Hepatocyte (in vitro differentiated cells): ENCODE results near the gene PHF14. TPM values are rescaled to one million over a fixed set of nuclear protein-coding genes. Genes with fewer than 3 reads are reported as not detected.

Experiments used
- DNase-seq: peaks from one replicate; pipeline ENCODE4 v3.0.0-alpha.2; 2016; ENCODE audit warnings: low spot score
- H2AFZ ChIP-seq: fragments of 200-600 bp; sonication (generic); 2 replicates; pipeline ENCODE4 v1.6.0; 2016; ENCODE audit warnings: antibody characterized with exemption, mild to moderate bottlenecking
- H3K27ac ChIP-seq: fragments of 200-600 bp; sonication (generic); 2 replicates; pipeline ENCODE4 v1.5.1; 2016; ENCODE audit warnings: mild to moderate bottlenecking
- H3K27me3 ChIP-seq: fragments of 200-600 bp; sonication (generic); 2 replicates; pipeline ENCODE4 v1.6.1; 2016
- H3K36me3 ChIP-seq: fragments of 200-600 bp; sonication (generic); replicated peaks from 2 replicates; pipeline ENCODE4 v1.5.1; 2016; ENCODE audit warnings: low read depth; ENCODE audit not compliant: insufficient read depth
- H3K4me1 ChIP-seq: fragments of 200-600 bp; sonication (generic); 2 replicates; pipeline ENCODE4 v1.5.1; 2016; ENCODE audit warnings: mild to moderate bottlenecking, moderate library complexity; ENCODE audit not compliant: insufficient read depth
- H3K4me2 ChIP-seq: fragments of 200-600 bp; sonication (generic); 2 replicates; pipeline ENCODE4 v1.6.0; 2016
- H3K4me3 ChIP-seq: fragments of 200-600 bp; sonication (generic); 2 replicates; pipeline ENCODE4 v1.5.1; 2016; ENCODE audit warnings: mild to moderate bottlenecking
- H3K79me2 ChIP-seq: fragments of 200-600 bp; sonication (generic); 2 replicates; pipeline ENCODE4 v1.6.0; 2017; ENCODE audit warnings: mild to moderate bottlenecking
- H3K9me2 ChIP-seq: fragments of 200-600 bp; sonication (generic); replicated peaks from 2 replicates; pipeline ENCODE4 v1.6.0; 2017; ENCODE audit warnings: mild to moderate bottlenecking; ENCODE audit not compliant: insufficient read depth
- H3K9me3 ChIP-seq: fragments of 200-600 bp; sonication (generic); 2 replicates; pipeline ENCODE4 v1.5.1; 2016; ENCODE audit warnings: low read depth, mild to moderate bottlenecking
- H4K20me1 ChIP-seq: fragments of 200-600 bp; sonication (generic); 2 replicates; pipeline ENCODE4 v1.6.0; 2016; ENCODE audit warnings: mild to moderate bottlenecking; ENCODE audit not compliant: insufficient read depth, poor library complexity, severe bottlenecking
- EZH2 ChIP-seq: fragments of 200-600 bp; sonication (generic); IDR thresholded peaks from 2 replicates; pipeline ENCODE4 v1.6.1; 2016; ENCODE audit warnings: antibody characterized with exemption, mild to moderate bottlenecking, borderline replicate concordance
- EZH2phosphoT487 ChIP-seq: fragments of 200-600 bp; sonication (generic); IDR thresholded peaks from one replicate; pipeline ENCODE4 v1.6.1; 2018; ENCODE audit warnings: antibody characterized with exemption, mild to moderate bottlenecking, low read depth, moderate library complexity; ENCODE audit not compliant: unreplicated experiment, severe bottlenecking
- WGBS: methylation state at CpG from one replicate; pipeline ENCODE4 v1.1.6; 2016; ENCODE audit warnings: low lambda C conversion rate; ENCODE audit errors: missing lambda C conversion rate; 5-methylcytosine and 5-hydroxymethylcytosine counted together
- polyA plus RNA-seq: library from polyadenylated mRNA; unstranded; fragments of >200 nt; fragmentation: Nextera tagmentation; extraction: Ambion mirVana; gene quantifications from 2 replicates; pipeline ENCODE4 v1.2.1, GENCODE V29; 2016
- total RNA-seq: library from RNA; depleted of rRNA; stranded (reverse); fragments of >200 nt; gene quantifications from 2 replicates; pipeline ENCODE4 v1.2.3, GENCODE V29; 2014
- TF ChIP-seq, protein P1 (sequence below): fragments of 200-600 bp; sonication (generic); IDR thresholded peaks from 2 replicates; pipeline ENCODE4 v1.5.1; 2016; ENCODE audit warnings: antibody characterized with exemption, mild to moderate bottlenecking; ENCODE audit not compliant: poor library complexity

PHF14 gene
- total and polyA plus RNA-seq, 2 experiments from 2014 or later: 31.5 to 49.1 TPM

DNA sequence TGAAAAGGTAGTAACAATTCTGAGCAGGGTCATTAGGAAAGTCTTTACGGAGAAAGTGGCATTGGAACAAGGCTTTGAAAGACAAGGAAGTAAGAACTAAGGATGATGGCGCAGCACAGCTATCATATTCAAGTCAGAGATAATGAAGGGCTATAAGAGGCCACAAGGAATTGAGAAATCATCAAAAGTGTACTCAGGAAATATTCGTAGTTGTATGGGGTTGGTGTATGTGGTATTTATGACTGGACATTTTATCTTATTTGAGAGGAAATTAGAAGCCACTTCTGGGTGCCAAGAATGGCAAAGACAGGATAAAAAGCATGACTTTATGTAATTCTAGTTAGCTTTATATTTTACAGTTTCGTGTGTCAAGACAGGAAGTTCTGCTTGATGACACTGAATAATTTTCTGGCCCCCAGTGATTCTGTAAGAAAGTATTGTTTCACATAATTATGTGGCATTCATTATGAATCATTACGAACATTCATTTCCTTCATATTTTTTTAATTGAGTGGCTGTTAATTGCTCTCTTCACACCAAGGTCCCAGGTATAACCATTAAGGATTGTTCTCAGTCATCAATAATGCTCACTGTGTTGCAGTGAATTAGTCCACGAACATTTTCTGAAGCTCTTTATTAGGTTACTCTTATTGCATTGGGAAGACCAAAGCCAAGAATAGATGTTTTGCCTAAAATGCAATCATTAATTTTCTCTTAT is 244.3 kb downstream of the PHF14 start:
- Histone ChIP-seq H4K20me1 (no peaks in the 10 kb centered on the region), H3K4me2 (no peak overlapping the region), H3K36me3 (no peaks in the 10 kb centered on the region), H3K79me2 (no peaks in the 10 kb centered on the region), H3K4me1 (peaks cover 9% of the 10 kb centered on the region), H3K9me2 (no peaks in the 10 kb centered on the region), H2AFZ (no peak overlapping the region), H3K4me3 (no peak overlapping the region), H3K27me3 (no peaks in the 10 kb centered on the region), H3K9me3 (no peaks in the 10 kb centered on the region), H3K27ac (no peak overlapping the region)
- TF ChIP-seq, protein P1, sequence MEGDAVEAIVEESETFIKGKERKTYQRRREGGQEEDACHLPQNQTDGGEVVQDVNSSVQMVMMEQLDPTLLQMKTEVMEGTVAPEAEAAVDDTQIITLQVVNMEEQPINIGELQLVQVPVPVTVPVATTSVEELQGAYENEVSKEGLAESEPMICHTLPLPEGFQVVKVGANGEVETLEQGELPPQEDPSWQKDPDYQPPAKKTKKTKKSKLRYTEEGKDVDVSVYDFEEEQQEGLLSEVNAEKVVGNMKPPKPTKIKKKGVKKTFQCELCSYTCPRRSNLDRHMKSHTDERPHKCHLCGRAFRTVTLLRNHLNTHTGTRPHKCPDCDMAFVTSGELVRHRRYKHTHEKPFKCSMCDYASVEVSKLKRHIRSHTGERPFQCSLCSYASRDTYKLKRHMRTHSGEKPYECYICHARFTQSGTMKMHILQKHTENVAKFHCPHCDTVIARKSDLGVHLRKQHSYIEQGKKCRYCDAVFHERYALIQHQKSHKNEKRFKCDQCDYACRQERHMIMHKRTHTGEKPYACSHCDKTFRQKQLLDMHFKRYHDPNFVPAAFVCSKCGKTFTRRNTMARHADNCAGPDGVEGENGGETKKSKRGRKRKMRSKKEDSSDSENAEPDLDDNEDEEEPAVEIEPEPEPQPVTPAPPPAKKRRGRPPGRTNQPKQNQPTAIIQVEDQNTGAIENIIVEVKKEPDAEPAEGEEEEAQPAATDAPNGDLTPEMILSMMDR: no peak
- TF ChIP-seq EZH2 (no peak), EZH2phosphoT487 (no peak)
- 93% methylated on average over 6 of the region's 6 CpGs for WGBS
- no peak for DNase-seq
